ENCODE data around the gene TRIM40. TPM values are rescaled to one million over a fixed set of nuclear protein-coding genes. Genes with fewer than 3 reads are reported as not detected.

The TRIM40 gene
- total RNA-seq, 1 donor from 2014 or later, result not detected

DNA sequence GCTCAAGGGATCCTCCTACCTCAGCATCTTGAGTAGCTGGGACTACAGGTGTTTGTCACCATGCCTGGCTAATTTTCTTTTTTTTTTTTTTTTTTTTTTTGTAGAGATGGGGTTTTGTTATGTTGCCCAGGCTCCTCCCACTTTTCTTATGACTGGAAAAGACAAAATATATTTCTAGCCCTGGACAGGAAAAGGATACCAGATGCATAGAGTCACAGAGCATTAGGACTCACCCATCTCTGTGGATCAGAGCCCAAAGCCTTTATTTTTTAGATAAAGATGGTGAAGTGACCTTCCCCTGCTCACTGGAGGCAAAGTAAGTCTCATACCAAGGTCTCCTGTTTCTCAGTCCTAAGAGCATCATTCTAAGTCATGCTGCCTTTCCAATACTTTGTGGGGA is 21.6 kb downstream of the TRIM40 start:
- TF ChIP-seq, protein P1, sequence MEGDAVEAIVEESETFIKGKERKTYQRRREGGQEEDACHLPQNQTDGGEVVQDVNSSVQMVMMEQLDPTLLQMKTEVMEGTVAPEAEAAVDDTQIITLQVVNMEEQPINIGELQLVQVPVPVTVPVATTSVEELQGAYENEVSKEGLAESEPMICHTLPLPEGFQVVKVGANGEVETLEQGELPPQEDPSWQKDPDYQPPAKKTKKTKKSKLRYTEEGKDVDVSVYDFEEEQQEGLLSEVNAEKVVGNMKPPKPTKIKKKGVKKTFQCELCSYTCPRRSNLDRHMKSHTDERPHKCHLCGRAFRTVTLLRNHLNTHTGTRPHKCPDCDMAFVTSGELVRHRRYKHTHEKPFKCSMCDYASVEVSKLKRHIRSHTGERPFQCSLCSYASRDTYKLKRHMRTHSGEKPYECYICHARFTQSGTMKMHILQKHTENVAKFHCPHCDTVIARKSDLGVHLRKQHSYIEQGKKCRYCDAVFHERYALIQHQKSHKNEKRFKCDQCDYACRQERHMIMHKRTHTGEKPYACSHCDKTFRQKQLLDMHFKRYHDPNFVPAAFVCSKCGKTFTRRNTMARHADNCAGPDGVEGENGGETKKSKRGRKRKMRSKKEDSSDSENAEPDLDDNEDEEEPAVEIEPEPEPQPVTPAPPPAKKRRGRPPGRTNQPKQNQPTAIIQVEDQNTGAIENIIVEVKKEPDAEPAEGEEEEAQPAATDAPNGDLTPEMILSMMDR (conservative IDR thresholded peaks at IDR 0.05), result no peak
- no peak overlapping the region for H3K27ac Mint-ChIP-seq
- H3K9me3 Mint-ChIP-seq, result no peaks in the 10 kb centered on the region
- no peaks in the 10 kb centered on the region for H3K36me3 Mint-ChIP-seq
- H3K4me1 Mint-ChIP-seq (ENCODE audit: unreplicated experiment), result peaks cover 15% of the 10 kb centered on the region
- H3K27me3 Mint-ChIP-seq, result peaks cover 71% of the 10 kb centered on the region
- no peak for DNase-seq (ENCODE audit: extremely low spot score, unreplicated experiment)
- H3K4me3 Mint-ChIP-seq, result no peak overlapping the region

DNA sequence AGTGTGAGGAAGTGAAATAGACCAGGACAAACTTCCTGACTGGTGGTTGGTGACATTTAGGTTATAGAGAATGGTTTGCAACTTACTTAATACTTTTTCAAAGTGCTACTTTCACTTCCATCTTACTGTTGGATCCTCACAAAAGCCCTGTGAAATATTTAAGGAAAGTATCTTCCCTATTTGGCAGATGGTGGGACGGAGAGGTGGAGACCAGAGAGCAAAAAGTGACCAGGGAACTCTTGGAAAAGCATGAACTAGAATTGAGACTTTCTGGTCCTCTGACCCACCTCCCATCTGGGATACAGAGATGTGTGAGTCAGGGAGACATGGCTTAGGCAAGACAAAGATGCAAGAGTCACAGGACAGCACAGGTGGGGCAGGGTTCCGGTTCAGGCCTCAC is 22.1 kb downstream of the TRIM40 start:
- H3K4me3 Mint-ChIP-seq, result no peak overlapping the region
- H3K9me3 Mint-ChIP-seq, result no peaks in the 10 kb centered on the region
- TF ChIP-seq, protein P1 (conservative IDR thresholded peaks at IDR 0.05), result no peak
- peaks cover 15% of the 10 kb centered on the region for H3K4me1 Mint-ChIP-seq (ENCODE audit: unreplicated experiment)
- DNase-seq (ENCODE audit: extremely low spot score, unreplicated experiment), result no peak
- no peak overlapping the region for H3K27ac Mint-ChIP-seq
- peaks cover 67% of the 10 kb centered on the region for H3K27me3 Mint-ChIP-seq
- H3K36me3 Mint-ChIP-seq, result no peaks in the 10 kb centered on the region

DNA sequence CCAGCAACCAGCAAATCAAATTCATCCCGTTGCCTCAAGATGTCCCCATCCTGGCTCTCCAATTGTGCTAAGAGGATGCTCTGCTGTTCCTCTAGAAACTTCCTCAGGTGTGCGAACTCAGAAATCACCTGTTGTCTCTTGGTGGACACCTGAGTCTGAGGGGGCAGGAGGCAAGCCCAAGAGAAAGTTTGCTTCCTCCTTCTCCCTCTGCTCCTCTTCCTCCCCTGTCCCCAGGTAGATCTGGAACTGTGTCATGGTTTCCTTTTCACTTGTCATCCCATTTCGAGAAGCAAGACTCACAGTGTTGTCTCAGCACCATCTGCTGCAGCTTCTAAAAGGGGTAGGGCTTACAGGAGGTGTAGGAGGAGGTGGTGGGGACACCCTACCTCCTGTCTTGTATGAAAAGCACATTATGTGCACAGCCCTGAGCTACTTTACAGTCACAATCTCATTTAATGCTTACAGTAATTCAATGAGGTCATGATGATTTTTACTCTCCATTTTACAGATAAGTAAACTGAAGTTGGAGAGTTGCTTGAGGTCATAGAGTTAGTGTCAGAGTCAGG is 22.6 kb downstream of the TRIM40 start:
- Mint-ChIP-seq H3K36me3 (no peaks in the 10 kb centered on the region), H3K27me3 (peaks cover 61% of the 10 kb centered on the region), H3K4me3 (no peak overlapping the region), H3K27ac (no peak overlapping the region), H3K4me1 (ENCODE audit: unreplicated experiment) (peaks cover 15% of the 10 kb centered on the region), H3K9me3 (no peaks in the 10 kb centered on the region)
- DNase-seq (ENCODE audit: extremely low spot score, unreplicated experiment), result no peak
- TF ChIP-seq, protein P1 (conservative IDR thresholded peaks at IDR 0.05), result no peak

DNA sequence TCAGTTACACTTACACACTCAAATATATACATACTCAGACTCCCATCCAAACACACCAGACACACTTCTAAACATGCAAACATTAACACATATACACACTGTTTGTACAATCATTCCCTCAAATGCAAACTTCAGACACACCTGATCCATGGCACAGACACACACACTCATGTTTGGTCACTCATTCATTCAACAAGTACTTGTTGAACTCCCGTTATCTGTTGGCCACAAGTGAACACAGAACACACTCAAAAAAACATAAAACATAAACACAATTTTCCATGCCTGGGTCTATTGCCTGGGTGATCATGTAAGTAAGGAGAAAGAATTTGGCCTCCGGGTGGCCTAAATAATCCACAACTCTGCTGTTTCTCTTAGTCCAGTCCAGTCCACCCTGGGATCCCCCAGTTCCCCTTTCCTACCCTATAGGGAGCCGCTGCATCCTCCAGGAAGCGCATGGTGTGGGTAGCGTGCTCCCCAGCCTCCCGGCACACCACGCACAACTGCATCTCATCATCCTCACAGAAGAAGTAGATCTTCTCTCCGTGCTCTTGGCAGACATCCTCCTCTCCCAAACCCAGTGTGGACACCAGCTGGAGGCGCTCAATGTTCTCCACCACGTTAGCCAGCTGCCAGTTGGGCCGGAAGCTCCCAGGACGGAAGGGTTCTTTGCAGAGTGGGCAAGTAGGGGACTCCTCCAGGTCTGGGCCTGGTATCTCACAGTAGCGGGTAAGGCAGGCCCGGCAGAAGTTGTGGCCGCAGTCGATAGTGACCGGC is 24.3 kb downstream of the TRIM40 start:
- no peak for DNase-seq (ENCODE audit: extremely low spot score, unreplicated experiment)
- Mint-ChIP-seq H3K9me3 (no peaks in the 10 kb centered on the region), H3K4me3 (no peak overlapping the region), H3K4me1 (ENCODE audit: unreplicated experiment) (peaks cover 8% of the 10 kb centered on the region), H3K27me3 (peaks cover 62% of the 10 kb centered on the region), H3K36me3 (no peaks in the 10 kb centered on the region), H3K27ac (no peak overlapping the region)
- TF ChIP-seq, protein P1 (conservative IDR thresholded peaks at IDR 0.05), result no peak

DNA sequence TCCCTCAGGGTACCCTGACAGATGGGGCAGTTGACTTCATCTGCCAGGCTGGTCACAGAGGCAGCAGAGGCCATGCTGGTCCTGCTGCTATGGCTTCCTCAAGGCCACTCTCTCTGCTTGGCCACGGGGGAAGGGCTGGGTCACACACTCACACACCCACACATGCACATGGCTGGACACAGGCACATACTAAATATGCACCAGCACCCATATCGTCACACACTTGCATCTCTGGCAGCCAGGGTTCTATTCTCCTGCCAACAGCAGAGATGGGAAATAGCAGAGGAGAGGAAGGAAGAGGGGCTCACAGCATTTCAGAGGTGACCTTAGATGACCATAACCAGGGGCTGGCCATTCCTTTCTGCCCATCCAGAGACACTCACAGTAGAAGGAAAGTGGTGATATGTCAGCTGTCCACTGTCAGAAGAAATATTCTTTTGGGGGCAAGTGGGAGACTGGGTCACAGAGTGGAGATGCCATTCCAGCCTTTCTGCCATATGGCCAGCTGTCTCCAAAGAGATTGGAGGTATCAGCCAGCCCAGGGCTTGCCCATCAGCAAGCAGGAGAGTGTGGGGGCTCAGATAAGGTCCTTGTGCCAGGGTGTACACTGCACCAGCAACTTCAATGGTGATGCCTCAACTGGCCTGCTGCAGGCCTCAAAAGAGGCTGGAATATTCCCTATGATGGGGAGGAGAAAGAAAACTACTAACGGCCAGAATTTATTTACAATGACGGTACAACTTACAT is 25.0 kb downstream of the TRIM40 start, which contains the start of gene TRIM10:
Gene TRIM10 (minus strand): TSS at position 427 of the 747 bp plus-strand sequence. CDS start 353 bp downstream, at position 74.
- DNase-seq (ENCODE audit: extremely low spot score, unreplicated experiment), result no peak
- no peak within 1 kb of the TSS for H3K27ac Mint-ChIP-seq
- peaks cover 62% of the 10 kb centered on the region for H3K27me3 Mint-ChIP-seq

More for the DNA sequence above, 25.0 kb downstream of the TRIM40 start, which contains the start of gene TRIM10:
- no peaks in the 10 kb centered on the region for H3K36me3 Mint-ChIP-seq
- peaks cover 5% of the 10 kb centered on the region for H3K4me1 Mint-ChIP-seq (ENCODE audit: unreplicated experiment)
- TF ChIP-seq, protein P1 (conservative IDR thresholded peaks at IDR 0.05), result no peak
- H3K4me3 Mint-ChIP-seq, result no peak within 1 kb of the TSS
- H3K9me3 Mint-ChIP-seq, result no peaks in the 10 kb centered on the region
